Measurements from ENCODE around the gene CDCA8. TPM values are rescaled to one million over a fixed set of nuclear protein-coding genes. Genes with fewer than 3 reads are reported as not detected.

The CDCA8 gene
- total and polyA plus RNA-seq, 9 of the 15 experiments (the other 6 are each of a cell fraction or from before 2014, with no cell fraction given), result 26.4 to 148 (median 81.8) TPM

DNA sequence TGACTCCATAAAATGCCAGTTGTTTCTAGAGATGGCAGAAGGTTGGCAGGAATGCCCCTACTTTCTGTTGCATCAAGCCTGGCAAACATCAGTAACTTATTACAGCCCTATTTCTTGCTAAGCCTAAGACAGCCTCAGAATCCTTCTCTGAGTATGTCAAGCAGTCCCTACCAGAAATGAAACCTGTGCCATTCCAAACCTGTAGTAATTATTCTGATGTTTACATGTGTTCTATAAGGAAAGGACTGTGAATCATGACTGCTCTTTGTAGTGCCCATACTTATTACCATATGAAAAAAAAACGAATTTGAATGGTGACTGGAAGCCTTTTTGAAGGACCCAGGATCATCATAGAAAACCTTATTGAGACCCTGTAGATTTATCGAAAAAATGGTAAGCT, 5.4 kb downstream of the CDCA8 start:
- TF ChIP-seq ZNF239 (CRISPR knock-in tag; IDR thresholded peaks at IDR 0.05) (no peak), XRCC3 (IDR thresholded peaks at IDR 0.05) (no peak), RBM39 (optimal IDR thresholded peaks at IDR 0.05; ENCODE audit: low read depth, low read length) (no peak), ZNF174 (CRISPR knock-in tag; IDR thresholded peaks at IDR 0.05) (no peak), JUN (IDR thresholded peaks at IDR 0.05; ENCODE audit: borderline replicate concordance, low read depth, low read length) (no peak), JUN (CRISPR knock-in tag; IDR thresholded peaks at IDR 0.05; ENCODE audit: borderline replicate concordance) (no peak), NCOA1 (IDR thresholded peaks at IDR 0.05; ENCODE audit: low read depth) (no peak), RBM34 (IDR thresholded peaks at IDR 0.05; ENCODE audit: borderline replicate concordance, insufficient read depth, low read length) (no peak), CC2D1A (IDR thresholded peaks at IDR 0.05) (no peak), SOX6 (IDR thresholded peaks at IDR 0.05) (no peak), ZNF507 (tag; conservative IDR thresholded peaks at IDR 0.05) (no peak), NFRKB (IDR thresholded peaks at IDR 0.05; ENCODE audit: low read depth) (no peak), RNF2 (IDR thresholded peaks at IDR 0.05) (no peak), SMARCA5 (IDR thresholded peaks at IDR 0.05) (no peak), LARP7 (IDR thresholded peaks at IDR 0.05) (no peak), GTF2F1 (IDR thresholded peaks at IDR 0.05; ENCODE audit: low read depth, low read length) (no peak), COPS2 (conservative IDR thresholded peaks at IDR 0.05) (no peak), YBX1 (IDR thresholded peaks at IDR 0.05) (no peak)
- TF ChIP-seq, protein P1, sequence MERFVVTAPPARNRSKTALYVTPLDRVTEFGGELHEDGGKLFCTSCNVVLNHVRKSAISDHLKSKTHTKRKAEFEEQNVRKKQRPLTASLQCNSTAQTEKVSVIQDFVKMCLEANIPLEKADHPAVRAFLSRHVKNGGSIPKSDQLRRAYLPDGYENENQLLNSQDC (CRISPR knock-in tag; IDR thresholded peaks at IDR 0.05), result no peak
- TF ChIP-seq, protein P2, sequence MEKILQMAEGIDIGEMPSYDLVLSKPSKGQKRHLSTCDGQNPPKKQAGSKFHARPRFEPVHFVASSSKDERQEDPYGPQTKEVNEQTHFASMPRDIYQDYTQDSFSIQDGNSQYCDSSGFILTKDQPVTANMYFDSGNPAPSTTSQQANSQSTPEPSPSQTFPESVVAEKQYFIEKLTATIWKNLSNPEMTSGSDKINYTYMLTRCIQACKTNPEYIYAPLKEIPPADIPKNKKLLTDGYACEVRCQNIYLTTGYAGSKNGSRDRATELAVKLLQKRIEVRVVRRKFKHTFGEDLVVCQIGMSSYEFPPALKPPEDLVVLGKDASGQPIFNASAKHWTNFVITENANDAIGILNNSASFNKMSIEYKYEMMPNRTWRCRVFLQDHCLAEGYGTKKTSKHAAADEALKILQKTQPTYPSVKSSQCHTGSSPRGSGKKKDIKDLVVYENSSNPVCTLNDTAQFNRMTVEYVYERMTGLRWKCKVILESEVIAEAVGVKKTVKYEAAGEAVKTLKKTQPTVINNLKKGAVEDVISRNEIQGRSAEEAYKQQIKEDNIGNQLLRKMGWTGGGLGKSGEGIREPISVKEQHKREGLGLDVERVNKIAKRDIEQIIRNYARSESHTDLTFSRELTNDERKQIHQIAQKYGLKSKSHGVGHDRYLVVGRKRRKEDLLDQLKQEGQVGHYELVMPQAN (IDR thresholded peaks at IDR 0.05; ENCODE audit: borderline replicate concordance), result no peak
- TF ChIP-seq, protein P3, sequence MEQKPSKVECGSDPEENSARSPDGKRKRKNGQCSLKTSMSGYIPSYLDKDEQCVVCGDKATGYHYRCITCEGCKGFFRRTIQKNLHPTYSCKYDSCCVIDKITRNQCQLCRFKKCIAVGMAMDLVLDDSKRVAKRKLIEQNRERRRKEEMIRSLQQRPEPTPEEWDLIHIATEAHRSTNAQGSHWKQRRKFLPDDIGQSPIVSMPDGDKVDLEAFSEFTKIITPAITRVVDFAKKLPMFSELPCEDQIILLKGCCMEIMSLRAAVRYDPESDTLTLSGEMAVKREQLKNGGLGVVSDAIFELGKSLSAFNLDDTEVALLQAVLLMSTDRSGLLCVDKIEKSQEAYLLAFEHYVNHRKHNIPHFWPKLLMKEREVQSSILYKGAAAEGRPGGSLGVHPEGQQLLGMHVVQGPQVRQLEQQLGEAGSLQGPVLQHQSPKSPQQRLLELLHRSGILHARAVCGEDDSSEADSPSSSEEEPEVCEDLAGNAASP (IDR thresholded peaks at IDR 0.05), result no peak
- FAIRE-seq (no peak), ATAC-seq (no peak), DNase-seq (ENCODE audit: extremely low read depth in 1 of 4, low spot score in 3 of 4) (no peak)
- no peak overlapping the region for H2AFZ ChIP-seq (ENCODE audit: low read depth, low read length)
- no peaks in the 10 kb centered on the region for H3K27me3 ChIP-seq (ENCODE audit: control insufficient read depth in 2 of 2, insufficient read depth in 2 of 2, low read length in 2 of 2)
- in situ Hi-C loops (cut with MboI) (no loop called here), intact Hi-C loops (cut with micrococcal nuclease) (no loop called here)
- peaks cover 32% of the 10 kb centered on the region for H3K79me2 ChIP-seq (ENCODE audit: control insufficient read depth, insufficient read depth, low read length)
- H3K9me3 ChIP-seq (replicated peaks; ENCODE audit: control insufficient read depth, insufficient read depth, low read depth, low read length), result no peaks in the 10 kb centered on the region
- no peak overlapping the region for H3K9ac ChIP-seq (ENCODE audit: insufficient read depth in 1 of 2, low read depth in 2 of 2, low read length in 2 of 2)
- H3K4me3 ChIP-seq, result no peak overlapping the region
- no TSS peak for BruUV-seq (replicated peaks)
- no peak overlapping the region for H3K27ac ChIP-seq (ENCODE audit: extremely low read depth, low read depth, low read length)
- POLR2A ChIA-PET, result interaction anchor here (0.7 to 4.5 kb wide), 3 partner anchors 9 to 27 kb away, joined by 3 to 26 read pairs (median 3); no protein-coding TSS in a partner anchor
- CTCF ChIA-PET (ENCODE audit: low intra/inter-chr PET ratio), result interaction anchor here (1.1 kb wide), 1 partner anchor 15 kb away, joined by 3 read pairs; no protein-coding TSS in a partner anchor
- 62% methylated on average over 2 of the region's 2 CpGs for WGBS (ENCODE audit: insufficient coverage, low coverage, missing lambda C conversion rate)
- peaks cover 81% of the 10 kb centered on the region for H3K36me3 ChIP-seq (ENCODE audit: control insufficient read depth, insufficient read depth, low read length)
- no peaks in the 10 kb centered on the region for H3K9me1 ChIP-seq (ENCODE audit: control insufficient read depth, insufficient read depth, low read length)
- no peak overlapping the region for H3K4me2 ChIP-seq (ENCODE audit: insufficient read depth, low read length)
- peaks cover 0 to 1% of the 10 kb centered on the region in 2 experiments; a peak in 2 of 5 replicates for H3K4me1 ChIP-seq (replicated peaks in 1 of 2; ENCODE audit: control insufficient read depth in 2 of 2, insufficient read depth in 2 of 2, low read length in 2 of 2)
- no peaks in the 10 kb centered on the region for H4K20me1 ChIP-seq (replicated peaks; ENCODE audit: control insufficient read depth, insufficient read depth, low read length)

Measured in K562 (cell line).